SK-N-SH treated with all-trans-retinoic acid at 6 μM for 48 hours (cell line): ENCODE data around the gene CIT.

Experiments
- ARNTL ChIP-seq: fragments of 450-650 bp; formaldehyde crosslinking; IDR thresholded peaks from 2 replicates; pipeline ENCODE4 v1.5.0; 2020; ENCODE audit warnings: low read depth, mild to moderate bottlenecking, moderate library complexity, borderline replicate concordance
- BACH2 ChIP-seq: fragments of 250-450 bp; sonication (Bioruptor Pico); IDR thresholded peaks from 2 replicates; pipeline ENCODE4 v1.9.0; 2021; ENCODE audit warnings: mild to moderate bottlenecking, borderline replicate concordance
- RARB ChIP-seq: fragments of 250-450 bp; sonication (Bioruptor Pico); IDR thresholded peaks from 2 replicates; pipeline ENCODE4 v1.8.0; 2021; ENCODE audit warnings: mild to moderate bottlenecking, moderate library complexity
- SNAI2 ChIP-seq: fragments of 250-450 bp; sonication (Bioruptor Pico); IDR thresholded peaks from 2 replicates; pipeline ENCODE4 v1.5.0; 2020; ENCODE audit warnings: mild to moderate bottlenecking, moderate library complexity
- ZFP3 ChIP-seq: fragments of 250-450 bp; sonication (Bioruptor Pico); IDR thresholded peaks from 2 replicates; pipeline ENCODE4 v1.5.0; 2020; ENCODE audit warnings: mild to moderate bottlenecking, moderate library complexity
- ZFP30 ChIP-seq: fragments of 450-650 bp; formaldehyde crosslinking; IDR thresholded peaks from 2 replicates; pipeline ENCODE4 v1.5.0; 2022; ENCODE audit warnings: mild to moderate bottlenecking, moderate library complexity
- ZNF70 ChIP-seq: fragments of 450-650 bp; formaldehyde crosslinking; IDR thresholded peaks from 2 replicates; pipeline ENCODE4 v1.5.0; 2020; ENCODE audit warnings: mild to moderate bottlenecking, moderate library complexity
- ZNF8 ChIP-seq: fragments of 450-650 bp; formaldehyde crosslinking; IDR thresholded peaks from 2 replicates; pipeline ENCODE4 v1.5.0; 2020; ENCODE audit warnings: mild to moderate bottlenecking, moderate library complexity
- TF ChIP-seq, protein P1 (sequence below): fragments of 250-450 bp; sonication (Bioruptor Pico); IDR thresholded peaks from 2 replicates; pipeline ENCODE4 v1.8.0; 2020; ENCODE audit warnings: mild to moderate bottlenecking, moderate library complexity, borderline replicate concordance

DNA sequence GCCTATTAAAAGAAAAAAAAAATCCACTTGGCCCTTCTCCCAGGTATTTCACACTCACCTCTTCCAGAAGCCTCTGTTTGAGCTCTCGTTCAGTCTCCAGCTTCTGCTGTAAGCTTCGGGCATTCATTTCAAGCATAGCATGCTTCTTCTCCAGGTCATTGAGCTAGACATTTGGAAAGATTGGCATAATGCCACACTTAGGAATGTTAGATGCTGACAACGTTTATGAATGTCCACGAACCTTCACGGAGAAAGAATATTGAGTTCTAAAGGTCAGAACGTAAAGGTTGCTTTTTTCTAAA lies 148.7 kb downstream of the CIT start:
- TF ChIP-seq, protein P1, sequence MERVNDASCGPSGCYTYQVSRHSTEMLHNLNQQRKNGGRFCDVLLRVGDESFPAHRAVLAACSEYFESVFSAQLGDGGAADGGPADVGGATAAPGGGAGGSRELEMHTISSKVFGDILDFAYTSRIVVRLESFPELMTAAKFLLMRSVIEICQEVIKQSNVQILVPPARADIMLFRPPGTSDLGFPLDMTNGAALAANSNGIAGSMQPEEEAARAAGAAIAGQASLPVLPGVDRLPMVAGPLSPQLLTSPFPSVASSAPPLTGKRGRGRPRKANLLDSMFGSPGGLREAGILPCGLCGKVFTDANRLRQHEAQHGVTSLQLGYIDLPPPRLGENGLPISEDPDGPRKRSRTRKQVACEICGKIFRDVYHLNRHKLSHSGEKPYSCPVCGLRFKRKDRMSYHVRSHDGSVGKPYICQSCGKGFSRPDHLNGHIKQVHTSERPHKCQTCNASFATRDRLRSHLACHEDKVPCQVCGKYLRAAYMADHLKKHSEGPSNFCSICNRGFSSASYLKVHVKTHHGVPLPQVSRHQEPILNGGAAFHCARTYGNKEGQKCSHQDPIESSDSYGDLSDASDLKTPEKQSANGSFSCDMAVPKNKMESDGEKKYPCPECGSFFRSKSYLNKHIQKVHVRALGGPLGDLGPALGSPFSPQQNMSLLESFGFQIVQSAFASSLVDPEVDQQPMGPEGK (CRISPR knock-in tag) = no peak
- TF ChIP-seq ZFP30 (CRISPR knock-in tag) = no peak
- TF ChIP-seq SNAI2 (CRISPR knock-in tag) = no peak
- TF ChIP-seq RARB (CRISPR knock-in tag) = no peak
- no peak for TF ChIP-seq ZNF8 (CRISPR knock-in tag)
- TF ChIP-seq ZNF70 (CRISPR knock-in tag) = no peak
- no peak for TF ChIP-seq ZFP3
- TF ChIP-seq BACH2 = no peak
- TF ChIP-seq ARNTL (CRISPR knock-in tag) = no peak
